D721Med (cell line): ENCODE data around the gene TMEM114.

Source experiments
- DNase-seq: peaks from one replicate; pipeline ENCODE4 v3.0.0; 2011; ENCODE audit warnings: low spot score; ENCODE audit not compliant: insufficient read length
- FAIRE-seq: peaks from 2 replicates; lab custom pipeline; 2011; peaks lifted over from hg19 to GRCh38; lab: Jason Lieb, UNC
- CTCF ChIP-seq: IDR thresholded peaks from 2 replicates; pipeline ENCODE4 v1.5.1; 2012; ENCODE audit warnings: mild to moderate bottlenecking, control low read depth; ENCODE audit not compliant: insufficient read depth; ENCODE audit errors: missing control alignments

TMEM114 gene

GRCh38 chr16:8630255-8630953, 40.1 kb upstream of the TMEM114 start:
- DNase-seq (no peak), FAIRE-seq (no peak)
- TF ChIP-seq CTCF, result no peak

GRCh38 chr16:8628981-8629725, 38.8 kb upstream of the TMEM114 start:
- TF ChIP-seq CTCF, result no peak
- DNase-seq (no peak), FAIRE-seq (no peak)

- FAIRE-seq (no peak), DNase-seq (no peak)
- no peak for TF ChIP-seq CTCF
Measured at GRCh38 chr16:8627456-8627855, 37.1 kb upstream of the TMEM114 start.

- DNase-seq (no peak), FAIRE-seq (no peak)
- no peak for TF ChIP-seq CTCF
Measured at GRCh38 chr16:8626946-8627345, 36.6 kb upstream of the TMEM114 start.

- FAIRE-seq, result no peak
- DNase-seq, result no peak
- TF ChIP-seq CTCF, result no peak
Measured at GRCh38 chr16:8625491-8626087, 35.3 kb upstream of the TMEM114 start.

- no peak for DNase-seq
- TF ChIP-seq CTCF, result no peak
Measured at GRCh38 chr16:8623634-8624033, 33.3 kb upstream of the TMEM114 start.

More at GRCh38 chr16:8623634-8624033, 33.3 kb upstream of the TMEM114 start:
- FAIRE-seq, result no peak
